GM13977 (cell line): ENCODE measurements around the gene SLC35A2.

Source experiments
- DNase-seq: peaks from one replicate; pipeline ENCODE4 v3.0.0; 2012; ENCODE audit warnings: low spot score
- CTCF ChIP-seq: IDR thresholded peaks from 2 replicates; pipeline ENCODE4 v1.5.1; 2012; ENCODE audit warnings: mild to moderate bottlenecking, control low read depth; ENCODE audit not compliant: insufficient read depth; ENCODE audit errors: extremely low read depth, missing control alignments
- in situ Hi-C: fragments of 300-500 bp; cut with MboI; formaldehyde crosslinking; loops from one replicate; pipeline ENCODE4 v1.12.0; 2022; ENCODE audit warnings: low sequenced_read_pairs, low pct_unique_long_range_greater_than_20kb, mixed read lengths, inconsistent platforms; ENCODE audit not compliant: unreplicated experiment

SLC35A2 gene

GRCh38 chrX:48927123-48927522 is 15.7 kb upstream of the SLC35A2 start:
- in situ Hi-C loops: no loop called here
- no peak for TF ChIP-seq CTCF
- DNase-seq: no peak

DNA sequence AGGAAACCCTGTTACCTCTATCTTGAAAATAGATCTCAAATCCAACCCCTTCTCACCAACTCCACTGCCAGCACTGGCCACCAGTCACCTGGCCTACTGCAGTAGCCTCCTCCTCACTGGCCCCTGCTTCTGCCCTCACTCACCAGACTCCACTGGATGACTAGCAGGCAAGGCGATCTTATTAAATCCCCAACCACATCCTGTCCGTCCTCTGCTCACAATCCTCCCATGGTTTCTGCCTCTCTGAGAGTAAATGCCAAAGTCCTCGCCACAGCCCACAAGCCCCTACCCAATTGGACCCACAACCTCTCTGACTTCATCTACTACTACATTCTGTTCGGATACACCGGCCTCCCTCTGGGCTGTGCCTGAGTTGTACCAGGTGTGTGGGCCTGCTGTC is 12.8 kb upstream of the SLC35A2 start:
- no peak for TF ChIP-seq CTCF
- in situ Hi-C loops: no loop called here
- no peak for DNase-seq

DNA sequence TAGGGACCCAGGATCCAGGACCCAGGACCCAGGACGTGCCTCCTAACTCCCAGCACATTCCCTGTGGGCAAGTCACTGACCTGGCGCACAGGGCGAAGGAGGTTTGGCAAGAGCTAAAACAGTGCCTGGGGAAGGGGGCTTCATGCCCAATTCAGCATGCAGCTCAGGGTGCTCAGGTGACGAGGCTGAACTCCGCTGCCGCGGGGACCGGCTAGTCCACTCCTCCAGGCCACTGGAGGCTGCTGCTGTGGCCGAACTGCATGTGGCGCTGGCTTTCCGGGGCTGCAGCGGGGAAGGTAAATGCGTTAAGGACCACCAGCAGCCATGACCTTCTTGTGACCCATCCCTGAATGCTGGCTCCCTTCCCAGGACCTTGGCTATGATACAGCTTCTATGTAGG is 12.3 kb upstream of the SLC35A2 start:
- no peak for DNase-seq
- in situ Hi-C loops: no loop called here
- TF ChIP-seq CTCF: no peak

DNA sequence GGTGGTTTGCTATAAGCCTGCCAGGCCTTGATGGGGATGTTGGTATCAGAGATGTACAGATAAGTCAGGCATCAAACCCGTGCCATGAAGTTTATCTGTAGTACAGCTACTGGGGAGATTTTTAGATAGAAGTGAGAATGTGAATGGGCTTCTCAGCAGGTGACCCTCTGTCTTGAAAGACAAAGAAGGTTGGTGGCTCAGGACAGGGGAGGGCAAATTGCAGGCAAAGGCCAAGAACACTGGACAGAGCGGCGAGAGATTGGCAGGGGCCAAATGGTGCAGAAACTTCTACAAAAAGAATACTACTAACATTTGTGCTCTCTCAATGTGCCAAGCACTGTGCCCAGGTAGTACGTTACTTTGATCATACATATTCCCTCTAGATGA is 9.3 kb upstream of the SLC35A2 start:
- no peak for TF ChIP-seq CTCF
- no peak for DNase-seq
- in situ Hi-C loops: no loop called here

DNA sequence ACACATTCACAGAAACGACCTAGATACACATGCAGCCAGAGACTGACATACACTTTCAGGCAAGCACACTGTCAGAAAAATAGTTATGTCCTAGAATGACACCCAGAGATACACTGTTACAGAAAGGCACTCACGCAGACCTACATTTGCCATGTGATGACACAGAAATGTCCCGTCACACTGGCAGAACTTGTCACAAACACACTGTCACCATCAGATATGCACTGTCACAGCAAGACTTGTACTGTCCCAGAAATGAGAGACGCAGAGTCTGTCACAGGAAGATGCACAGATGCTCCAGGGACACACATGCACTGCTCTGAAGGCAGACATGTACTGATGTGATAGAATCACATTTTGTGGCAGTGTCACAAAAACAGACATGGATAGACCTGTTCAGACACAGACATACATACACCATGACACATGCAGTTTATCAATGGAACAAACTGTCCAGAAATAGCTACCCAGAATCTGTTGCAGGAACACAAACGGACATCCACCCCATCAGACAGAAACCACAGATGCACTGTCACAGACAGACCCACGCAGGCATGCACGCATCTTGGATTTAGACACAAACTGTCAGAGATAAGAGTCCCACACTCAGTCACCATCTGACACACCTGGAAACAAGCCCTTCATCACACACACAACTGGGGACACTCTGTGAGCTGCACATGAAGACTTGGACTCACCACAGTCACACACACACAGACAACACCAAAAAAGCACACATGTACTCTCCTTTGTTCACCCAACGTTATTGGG is 8.7 kb upstream of the SLC35A2 start:
- no peak for DNase-seq
- in situ Hi-C loops: no loop called here

DNA sequence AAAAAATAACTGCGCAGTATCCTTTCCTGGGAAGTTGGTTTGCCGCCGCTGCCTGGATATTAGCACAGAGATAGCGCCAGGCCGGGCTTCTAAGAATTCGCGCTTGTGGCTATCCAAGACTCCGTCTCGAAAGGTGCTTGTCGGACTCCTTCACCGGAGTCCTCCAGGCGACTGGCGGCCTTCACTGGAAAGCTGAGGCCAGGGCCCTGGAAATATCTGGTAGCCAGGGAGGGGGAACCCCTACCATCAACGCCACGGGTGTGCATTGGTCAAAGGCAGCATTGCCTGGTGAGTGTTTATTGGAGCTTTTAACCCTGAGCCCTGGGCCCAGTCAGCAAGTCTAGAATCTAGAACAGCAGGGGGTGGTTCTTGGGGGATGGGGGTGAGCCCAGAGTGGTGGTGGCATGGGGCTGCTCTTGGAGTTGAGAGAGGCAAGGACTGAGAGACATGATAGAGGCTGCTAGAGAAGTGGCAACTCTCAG is 8.0 kb upstream of the SLC35A2 start:
- no peak for DNase-seq
- no peak for TF ChIP-seq CTCF
- in situ Hi-C loops: no loop called here

More for the DNA sequence above, 8.7 kb upstream of the SLC35A2 start:
- no peak for TF ChIP-seq CTCF
